SHP77 treated with DMSO at 0.1 percent for 48 hours (cell line): Measurements from ENCODE around the gene C16orf90.
"Not testable (repeated sequence)": the region's sequence is repeated elsewhere in the genome, so short reads cannot be mapped to it uniquely, and the experiment has no call there.

Source experiments
- DNase-seq: peaks from one replicate; lab custom pipeline; 2025; lab: John Stamatoyannopoulos, UW

The C16orf90 gene

DNA sequence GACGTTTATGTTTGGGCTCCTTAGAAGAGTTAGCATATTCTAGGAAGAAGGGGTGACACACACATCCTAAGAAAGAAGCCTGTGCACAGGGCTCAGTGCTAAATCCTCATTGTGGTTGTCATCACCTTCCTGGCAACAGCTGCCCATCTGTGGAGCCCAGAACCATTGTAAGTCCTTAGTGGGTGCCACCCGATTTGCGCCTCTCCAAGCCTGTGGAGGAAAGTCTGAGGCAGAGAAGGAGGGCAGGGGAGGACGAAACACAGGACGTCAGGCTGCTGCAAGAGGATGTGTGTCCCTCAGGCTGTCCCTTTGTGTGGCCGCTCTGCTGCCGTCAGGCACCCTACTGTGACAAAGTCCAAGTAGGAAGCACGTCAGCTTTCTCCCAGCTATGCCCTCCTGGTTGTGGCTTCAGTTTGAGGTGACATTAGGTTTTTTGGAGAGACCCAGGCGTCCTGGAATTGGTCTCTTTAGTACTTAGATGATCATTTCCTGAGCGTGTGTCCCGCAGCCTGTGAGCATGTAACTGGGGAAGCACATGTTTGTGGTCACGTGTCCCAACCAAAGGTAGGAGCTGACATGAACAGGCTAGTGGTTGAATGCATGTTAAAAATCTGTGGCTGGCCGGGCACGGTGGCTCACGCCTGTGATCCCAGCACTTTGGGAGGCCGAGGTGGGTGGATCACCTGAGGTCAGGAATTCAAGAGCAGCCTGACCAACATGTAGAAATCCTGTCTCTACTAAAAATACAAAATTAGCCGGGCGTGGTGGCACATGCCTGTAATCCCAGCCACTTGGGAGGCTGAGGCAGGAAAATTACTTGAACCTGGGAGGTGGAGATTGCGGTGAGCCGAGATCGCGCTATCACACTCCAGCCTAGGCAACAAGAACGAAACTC is 16.2 kb upstream of the C16orf90 start:
- no peak for DNase-seq

DNA sequence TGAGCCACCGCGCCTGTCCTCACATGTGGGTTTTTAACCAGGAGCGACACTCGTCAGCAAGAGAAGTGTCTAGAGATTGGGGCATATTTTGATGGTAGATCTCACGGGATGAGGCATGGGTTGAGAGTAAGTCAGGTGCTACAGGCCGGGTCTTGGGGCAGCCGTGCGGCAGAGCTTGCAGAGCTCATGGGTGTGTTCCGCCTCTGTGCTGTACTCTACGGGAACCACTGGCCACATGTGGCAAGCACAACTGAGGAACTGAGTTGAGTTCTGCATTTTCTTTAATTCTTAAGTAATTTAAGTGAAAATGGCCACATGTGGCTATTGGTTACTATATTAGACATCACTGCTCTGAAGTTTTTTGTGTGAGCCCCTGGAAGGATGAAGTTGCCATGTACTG is 15.1 kb upstream of the C16orf90 start:
- DNase-seq, result no peak

DNA sequence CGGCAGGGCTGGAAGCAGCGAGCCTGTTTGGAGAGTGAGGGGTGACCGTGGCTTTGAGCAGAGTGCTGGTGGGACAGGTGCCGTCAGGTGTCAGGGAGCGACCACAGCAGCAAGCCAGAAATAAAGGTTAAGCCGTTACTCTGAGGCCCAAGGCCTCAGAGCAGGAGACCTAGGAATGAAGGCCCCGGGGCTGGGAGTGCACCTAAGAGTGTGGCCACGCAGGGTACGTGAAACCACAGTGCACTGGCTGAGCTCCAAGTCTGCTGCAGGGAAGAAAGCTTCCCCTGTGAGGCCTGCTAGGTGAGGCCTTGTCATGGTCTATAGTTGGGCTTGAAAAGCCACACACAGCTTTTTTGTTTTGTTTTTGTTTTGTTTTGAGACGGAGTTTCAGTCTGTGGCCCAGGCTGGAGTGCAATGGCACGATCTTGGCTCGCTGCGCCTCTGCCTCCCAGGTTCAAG is 14.2 kb upstream of the C16orf90 start:
- DNase-seq, result no peak

DNA sequence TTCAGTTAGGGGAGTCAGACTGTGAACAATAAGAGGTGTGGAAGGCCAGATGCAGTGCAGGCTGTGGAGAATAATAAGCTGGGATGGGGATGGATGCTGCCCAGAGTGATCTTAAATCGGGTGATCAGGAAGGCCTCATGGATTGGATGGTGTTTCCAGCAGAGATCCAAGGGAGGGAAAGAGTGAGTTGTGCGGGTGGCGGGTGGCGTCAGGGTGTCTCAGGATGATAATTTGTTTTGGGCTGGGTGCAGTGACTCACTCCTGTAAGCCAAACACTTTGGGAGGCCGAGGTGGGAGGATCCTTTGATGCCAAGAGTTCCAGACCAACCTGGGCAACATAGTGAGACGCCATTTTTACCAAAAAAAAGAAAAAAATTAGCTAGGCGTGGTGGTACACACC is 13.4 kb upstream of the C16orf90 start:
- DNase-seq, result no peak

DNA sequence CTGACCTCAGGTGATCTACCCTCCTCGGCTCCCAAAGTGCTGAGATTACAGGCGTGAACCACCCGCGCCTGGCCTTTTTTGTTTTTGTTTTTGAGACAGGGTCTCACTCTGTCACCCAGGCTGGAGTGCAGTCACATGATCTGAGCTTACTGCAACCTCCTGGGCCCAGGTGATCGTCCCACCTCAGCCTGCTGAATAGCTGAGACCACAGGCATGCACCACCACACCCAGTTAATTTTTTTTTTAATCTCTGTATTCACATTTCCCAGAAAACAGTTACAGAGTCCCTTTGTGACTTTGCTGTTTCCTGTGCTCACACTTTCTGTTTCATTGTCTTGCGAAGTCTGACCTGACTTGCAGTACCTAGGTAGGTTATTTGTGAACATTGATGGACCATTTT is 8.2 kb upstream of the C16orf90 start:
- no peak for DNase-seq

DNA sequence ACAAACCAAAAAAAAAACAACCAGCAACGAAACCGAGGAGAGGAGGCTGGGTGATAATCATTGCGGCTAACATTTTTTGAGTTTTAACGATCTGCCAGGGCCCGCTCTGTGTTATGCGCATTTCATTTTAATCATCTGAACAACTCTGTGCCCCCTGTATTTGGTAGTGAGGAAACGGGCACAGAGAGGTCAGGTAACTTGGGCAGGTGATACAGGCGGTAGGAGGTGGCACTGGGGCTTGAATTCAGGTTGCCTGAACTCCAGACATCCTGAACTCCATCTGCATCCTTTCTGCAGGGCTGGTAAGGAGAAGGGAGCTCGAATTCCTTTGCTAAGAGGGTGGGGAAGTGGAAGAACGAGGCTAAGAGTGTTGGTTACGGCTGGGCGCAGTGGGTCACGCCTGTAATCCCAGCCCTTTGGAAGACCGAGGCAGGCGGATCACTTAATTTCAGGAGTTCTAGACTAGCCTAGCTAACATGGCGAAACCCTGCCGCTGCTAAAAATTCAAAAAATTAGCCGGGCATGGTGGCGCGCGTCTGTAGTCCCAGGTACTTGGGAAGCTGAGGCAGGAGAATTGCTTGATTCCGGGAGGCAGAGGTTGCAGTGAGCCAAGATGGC is 6.6 kb upstream of the C16orf90 start:
- DNase-seq, result no peak

DNA sequence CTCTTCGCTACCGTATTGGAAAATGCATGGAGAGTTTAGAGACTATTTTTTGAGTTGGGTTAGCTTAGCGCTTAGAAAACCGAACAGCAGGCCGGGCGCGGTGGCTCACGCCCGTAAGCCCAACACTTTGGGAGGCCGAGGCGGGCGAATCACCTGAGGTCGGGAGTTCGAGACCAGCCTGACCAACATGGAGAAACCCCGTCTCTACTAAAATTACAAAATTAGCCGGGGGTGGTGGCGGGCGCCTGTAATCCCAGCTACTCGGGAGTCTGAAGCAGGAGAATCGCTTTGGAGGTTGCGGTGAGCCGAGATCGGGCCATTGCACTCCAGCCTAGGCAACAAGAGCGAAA is 6.1 kb upstream of the C16orf90 start:
- DNase-seq, result not testable (repeated sequence)

DNA sequence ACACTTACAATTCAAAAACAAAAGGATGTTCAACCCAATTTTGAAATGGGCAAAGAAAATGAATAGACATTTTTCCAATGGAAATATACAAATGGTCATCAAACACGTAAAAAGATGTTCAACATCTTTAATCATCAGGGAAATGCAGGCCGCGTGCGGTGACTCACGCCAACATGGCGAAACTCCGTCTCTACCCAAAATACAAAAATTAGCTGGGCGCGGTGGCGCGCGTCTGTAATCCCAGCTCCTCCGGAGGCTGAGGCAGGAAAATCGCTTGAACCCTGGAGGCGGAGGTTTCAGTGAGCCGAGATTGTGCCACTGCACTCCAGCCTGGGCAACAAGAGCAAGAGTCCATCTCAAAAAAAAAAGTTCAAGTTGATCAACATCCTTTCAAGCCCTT is 3.7 kb upstream of the C16orf90 start:
- no peak for DNase-seq

DNA sequence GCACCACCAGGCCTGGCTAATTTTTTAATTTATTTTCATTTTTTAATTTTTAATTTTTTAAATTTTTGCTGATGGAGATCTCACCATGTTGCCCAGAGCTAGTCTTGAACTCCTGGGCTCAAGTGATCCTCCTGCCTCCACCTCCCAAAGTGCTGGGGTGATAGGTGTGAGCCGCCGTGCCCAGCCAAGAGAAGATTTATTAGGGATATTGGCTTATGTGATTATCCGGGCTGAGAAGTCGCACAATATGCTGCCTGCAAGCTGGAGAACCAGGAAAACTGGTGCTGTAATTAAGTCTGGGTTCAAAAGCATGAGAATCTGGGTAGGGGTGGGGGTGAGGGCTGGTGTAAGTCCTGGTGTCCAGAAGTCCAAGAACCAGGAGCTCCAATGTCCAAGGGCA is 2.5 kb upstream of the C16orf90 start:
- no peak for DNase-seq

DNA sequence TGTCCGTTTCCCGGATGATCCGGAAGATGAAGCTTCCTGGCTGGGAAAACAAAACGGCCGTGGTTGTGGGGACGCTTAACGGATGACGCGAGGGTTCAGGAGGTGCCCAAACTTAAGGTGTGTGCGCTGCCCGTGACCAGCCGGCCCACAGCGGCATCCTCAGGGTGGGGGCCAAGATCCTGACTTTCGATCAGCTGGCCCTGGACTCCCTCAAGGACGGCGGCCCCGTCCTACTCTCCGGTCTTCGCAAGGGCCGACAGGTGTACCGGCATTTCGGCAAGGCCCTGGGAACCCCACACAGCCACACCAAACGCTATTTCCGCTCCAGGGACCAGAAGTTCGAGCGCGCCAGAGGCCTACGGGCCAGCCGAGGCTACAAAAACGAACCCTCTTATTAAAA is 1.1 kb upstream of the C16orf90 start:
- DNase-seq, result no peak

DNA sequence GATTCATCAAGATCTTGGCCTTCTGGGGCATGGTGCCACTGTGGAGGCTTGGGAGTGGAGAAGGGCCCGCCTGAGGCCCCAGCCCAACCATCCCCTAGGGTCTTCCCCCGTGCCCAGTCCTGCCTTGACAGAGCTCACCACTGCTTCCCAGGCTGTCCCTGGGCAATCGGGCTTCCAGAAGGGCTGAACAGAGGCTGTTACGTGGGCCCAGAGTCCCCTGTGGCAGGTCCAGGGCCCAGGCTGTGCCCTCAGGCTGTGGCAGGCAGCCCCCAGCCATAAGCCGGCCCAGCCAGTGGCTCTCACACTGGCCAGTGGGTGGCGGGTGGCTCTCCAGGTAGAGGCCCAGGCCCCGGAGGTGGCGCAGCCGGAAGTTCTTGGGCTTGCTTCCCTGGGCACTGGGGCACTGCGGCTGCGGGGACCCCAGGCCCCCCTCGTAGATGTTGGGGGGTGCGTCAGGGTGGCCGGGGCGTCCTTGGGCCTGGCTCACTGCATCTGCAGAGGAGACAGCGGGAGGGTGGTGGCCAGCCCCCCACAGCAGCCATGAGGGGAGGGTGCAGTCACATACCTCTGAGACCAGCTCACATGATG is 809 bp downstream of the C16orf90 start:
- no peak for DNase-seq

DNA sequence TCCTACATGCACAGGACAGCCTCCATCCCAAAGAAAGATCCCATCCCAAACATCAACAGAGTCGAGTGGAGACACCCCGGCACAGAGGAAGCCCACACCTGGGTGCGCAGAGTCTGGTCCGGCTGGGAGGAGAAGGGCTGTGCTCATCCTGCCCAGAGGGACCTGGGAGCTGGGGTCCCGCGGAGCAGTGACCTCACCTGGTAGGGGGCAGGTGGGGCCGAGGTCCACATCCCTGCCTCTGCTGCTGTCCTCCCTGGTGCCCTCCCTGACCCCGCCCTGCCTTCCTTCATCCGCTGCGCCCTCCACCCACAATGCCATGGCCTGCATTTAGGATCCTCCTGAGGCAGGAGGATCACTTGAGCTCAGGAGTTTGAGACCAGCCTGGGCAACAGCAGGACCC is 2.9 kb downstream of the C16orf90 start:
- DNase-seq, result no peak

DNA sequence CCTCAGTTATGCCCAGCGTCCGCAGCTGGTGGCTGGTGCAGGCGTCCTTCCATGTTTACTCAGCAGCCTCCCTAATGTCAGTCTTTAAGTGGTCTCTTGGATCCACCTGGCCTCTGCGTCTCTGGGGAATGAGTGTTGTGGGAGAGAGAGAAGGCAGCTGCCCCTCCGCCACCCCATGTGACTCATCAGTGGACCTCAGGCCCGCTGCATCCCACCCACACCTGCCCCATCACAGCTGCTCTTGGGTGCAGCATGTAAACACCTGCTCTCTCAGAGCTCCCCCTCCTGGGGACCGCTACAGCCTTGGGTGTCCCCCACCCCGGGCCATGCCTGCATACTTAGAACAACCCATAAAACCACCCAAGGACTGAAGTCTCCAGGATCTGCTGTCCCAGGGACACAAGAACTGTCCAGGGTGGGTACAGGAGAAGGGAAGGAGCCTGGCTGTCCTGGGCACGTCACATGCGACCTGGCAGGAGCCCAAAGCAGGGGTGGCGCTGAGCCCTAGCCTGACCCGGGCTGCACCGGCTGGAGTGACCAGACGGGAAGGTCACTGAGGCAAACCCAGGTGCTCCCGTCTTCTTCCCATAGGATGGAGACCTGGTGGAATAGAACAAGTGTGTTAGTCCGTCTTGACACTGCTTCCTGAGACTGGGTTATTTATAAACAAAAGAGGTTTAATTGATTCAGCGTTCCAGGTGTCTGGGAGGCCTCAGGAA is 4.2 kb downstream of the C16orf90 start:
- DNase-seq, result peak; percentile 73

DNA sequence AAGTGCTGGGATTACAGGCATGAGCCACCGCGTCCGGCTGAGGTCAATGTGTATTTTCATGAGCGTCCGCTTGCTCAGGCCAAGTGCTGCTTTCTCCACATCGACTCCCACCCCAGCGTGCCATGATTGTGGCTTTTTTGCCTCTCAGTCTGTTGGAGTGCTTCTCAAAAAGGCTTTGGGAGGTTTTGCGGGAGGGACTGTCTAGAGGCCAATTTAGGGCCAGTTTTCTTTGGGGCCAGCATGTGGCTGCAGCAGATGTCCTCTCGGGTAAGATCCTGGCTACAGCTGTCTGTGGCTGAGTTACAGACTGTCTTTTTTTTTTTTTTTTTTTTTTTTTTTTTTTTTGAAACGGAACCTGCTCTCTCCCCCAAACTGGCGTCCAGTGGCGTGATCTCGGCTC is 6.5 kb downstream of the C16orf90 start:
- no peak for DNase-seq

DNA sequence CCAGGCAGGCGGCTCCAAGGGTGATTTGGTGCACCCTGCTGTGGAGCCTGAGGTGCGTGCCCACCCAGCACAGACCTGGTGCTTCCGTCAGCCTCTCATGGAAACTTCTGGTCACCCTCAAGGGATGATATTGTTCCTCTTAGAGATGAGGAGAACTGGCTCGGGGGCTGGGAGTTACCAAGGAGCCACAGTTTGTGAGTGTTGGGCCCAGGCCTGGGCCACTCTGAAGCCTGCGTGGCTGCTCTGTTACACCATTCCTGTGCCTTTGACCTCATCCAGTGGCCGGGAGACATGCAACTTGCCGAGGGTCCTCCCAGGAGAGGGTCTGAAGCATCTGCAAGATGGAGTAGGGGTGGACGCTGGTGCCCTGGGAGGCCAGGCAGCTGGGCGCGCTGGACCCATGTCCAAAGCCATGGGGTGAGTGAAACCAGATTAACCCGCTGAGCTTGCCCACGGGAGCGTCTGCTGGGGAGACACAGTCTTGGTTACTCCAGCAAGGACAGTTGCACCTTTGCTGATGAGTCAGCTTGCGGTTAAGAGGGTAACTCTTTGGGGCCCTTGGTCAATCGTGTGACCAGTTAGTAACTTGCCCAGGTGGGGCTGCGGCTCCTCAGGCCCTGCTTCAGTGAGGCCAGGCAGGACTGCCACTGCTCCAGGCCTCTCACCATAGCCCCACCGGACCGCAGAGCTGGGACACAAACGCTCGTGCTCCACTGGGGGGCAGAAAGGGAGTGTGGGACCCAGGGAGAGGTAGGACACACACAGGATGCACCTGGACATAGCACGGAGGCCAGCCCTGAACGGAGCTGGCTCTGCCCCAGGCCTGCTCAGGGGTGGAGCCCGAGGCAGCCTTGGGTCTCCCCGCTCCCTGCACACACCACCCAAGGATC is 7.5 kb downstream of the C16orf90 start:
- DNase-seq, result no peak

DNA sequence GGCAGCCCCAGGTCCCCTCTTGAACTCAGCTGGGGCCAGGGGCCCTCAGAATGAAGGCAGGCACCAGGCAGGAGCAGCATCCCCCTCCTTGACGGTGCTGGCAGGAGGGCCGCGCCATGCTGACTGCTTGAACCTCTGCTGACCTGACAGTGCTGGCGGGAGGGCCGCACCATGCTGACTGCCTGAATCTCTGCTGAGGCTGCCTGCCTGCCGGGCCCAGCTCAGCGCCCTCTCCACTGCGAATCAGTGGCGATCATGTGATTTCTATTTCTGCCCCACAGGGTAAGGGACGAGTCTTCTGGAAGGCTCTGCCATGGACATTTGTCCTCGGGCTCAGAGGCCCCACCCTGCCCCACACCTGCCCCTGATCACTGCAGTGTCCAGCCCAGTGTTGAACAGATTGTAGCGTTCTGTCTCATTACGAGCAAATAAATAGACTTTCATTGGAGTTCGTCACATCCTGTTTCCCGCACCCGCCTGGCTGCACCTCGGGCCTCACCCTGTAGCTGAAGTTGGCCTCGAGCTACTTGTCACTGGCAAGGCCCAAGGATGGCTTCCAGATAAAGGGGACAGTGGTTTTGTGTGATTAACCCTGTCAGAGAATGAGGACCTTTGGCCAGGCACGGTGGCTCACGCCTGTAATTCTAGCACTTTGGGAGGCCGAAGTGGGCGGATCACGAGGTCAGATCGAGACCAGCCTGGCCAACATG is 8.6 kb downstream of the C16orf90 start:
- no peak for DNase-seq

DNA sequence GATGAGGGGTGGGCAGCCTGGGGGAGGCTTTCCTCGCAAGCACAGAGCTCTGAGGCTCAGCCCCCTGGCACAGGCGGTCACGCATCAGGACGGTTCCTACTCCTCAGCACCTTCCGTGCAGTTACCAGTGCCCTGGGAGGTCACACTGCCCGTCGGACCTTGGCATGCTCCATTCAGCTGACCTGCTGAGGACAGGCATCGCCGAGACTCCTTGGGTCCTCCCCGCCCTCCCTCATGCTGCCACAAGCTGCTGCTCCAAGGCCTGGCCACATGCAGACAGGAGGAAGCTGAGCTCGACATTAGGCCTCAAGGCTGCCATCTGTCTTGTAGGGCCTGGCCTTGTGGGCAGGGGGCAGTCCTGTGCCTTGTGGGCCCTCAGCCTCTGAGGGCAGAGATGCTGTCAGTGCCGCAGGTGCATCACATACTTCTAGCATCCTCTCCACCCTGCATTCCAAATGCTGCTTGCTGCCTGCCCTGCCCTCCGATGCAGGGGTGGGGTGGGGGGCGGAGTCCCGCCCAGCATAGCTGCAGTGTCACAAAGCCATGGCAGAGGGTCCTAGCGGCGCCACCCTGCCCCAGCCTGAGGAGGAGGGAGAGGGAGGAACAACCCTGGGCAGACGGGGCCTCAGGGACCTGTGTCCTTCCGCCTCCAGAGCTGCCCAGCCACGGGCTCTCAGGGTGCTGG is 9.3 kb downstream of the C16orf90 start:
- DNase-seq, result no peak

DNA sequence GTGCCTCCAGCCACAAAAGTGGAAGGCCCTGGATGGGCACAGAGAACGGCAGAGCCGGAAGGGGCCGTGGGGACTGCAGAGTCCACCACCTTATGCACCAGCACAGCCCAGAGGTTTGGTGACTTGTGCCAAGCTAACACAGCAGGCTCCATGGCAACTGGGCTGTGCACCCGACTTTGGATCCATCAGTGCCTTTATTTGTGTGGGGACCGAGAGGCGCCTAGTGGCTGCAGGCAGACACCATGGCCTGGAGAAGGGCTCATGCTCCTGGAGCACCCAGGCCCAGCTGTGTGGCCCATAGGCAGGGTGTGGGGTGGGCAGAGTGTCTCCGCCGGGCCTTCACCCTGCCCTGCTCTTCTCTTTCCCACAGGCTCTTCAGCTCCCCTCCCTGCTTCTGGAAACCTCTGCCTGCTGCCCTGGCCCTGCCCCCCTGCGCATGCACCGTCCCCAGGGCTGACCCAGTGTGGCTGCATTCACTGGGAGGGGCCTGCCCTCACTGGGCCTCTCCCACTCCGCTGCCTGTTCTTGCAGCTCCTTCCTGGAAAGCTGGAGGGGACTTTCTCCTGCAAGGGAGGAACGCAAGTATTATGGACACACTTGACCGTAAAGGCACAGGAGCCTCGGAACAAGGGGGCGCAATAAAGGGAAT is 10.1 kb downstream of the C16orf90 start:
- DNase-seq, result no peak

DNA sequence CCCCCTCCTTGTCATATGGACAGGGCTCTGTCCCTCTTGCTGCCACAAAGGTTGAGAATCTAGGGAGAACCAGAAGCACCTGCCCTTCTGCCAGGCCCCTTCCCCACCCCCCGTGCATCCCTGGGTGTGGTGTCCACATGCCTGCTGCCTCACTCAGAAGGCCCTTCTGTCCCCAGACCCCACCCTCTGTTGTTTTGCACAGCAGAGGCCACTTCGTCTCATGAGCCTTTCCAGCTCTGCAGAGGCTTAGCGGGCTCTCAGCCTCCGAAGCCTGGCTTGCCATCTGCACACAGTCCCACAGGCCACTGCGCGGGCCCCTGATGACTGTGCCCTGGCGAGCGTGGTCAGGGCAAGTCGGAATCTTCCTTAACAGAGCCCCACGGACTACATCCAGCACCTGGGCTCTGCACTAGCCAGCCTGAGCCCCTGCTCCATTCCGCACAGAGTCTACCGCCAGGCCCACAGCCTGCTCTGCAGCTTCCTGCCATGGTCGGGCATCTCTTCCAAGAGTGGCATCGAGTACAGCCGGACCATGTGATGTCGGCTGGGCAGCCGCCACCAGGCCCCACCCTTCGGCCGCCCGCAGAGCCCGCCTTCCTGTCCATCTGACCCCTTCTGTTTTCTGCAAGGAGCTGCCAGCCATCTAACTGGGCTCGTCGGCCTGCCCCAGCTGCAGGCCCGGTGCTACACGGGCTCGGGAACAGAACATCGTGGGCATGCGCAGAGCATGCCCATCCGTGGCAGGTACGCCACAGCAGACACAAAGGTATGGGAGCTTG is 10.8 kb downstream of the C16orf90 start:
- no peak for DNase-seq
